ENCODE results near the gene PRKAG2. TPM values are rescaled to one million over a fixed set of nuclear protein-coding genes. Genes with fewer than 3 reads are reported as not detected.

The PRKAG2 gene
- total RNA-seq, 1 donor from 2014 or later: 13.5 TPM

GRCh38 chr7:151694441-151694827 lies 182.5 kb downstream of the PRKAG2 start:
- H3K4me3 Mint-ChIP-seq (ENCODE audit: unreplicated experiment): no peak overlapping the region
- H3K27ac Mint-ChIP-seq (ENCODE audit: unreplicated experiment): no peak overlapping the region

GRCh38 chr7:151693140-151693539 lies 183.8 kb downstream of the PRKAG2 start:
- H3K36me3 Mint-ChIP-seq (ENCODE audit: unreplicated experiment): no peaks in the 10 kb centered on the region
- TF ChIP-seq CTCF (IDR thresholded peaks at IDR 0.05): no peak
- H3K4me3 Mint-ChIP-seq (ENCODE audit: unreplicated experiment): no peak overlapping the region
- H3K4me1 Mint-ChIP-seq (ENCODE audit: unreplicated experiment): peaks cover 54% of the 10 kb centered on the region
- no peaks in the 10 kb centered on the region for H3K9me3 Mint-ChIP-seq (ENCODE audit: unreplicated experiment)
- DNase-seq (ENCODE audit: extremely low spot score, unreplicated experiment): no peak
- H3K27ac Mint-ChIP-seq (ENCODE audit: unreplicated experiment): no peak overlapping the region
- H3K27me3 Mint-ChIP-seq (ENCODE audit: unreplicated experiment): no peaks in the 10 kb centered on the region

More at GRCh38 chr7:151694441-151694827, 182.5 kb downstream of the PRKAG2 start:
- peaks cover 59% of the 10 kb centered on the region for H3K4me1 Mint-ChIP-seq (ENCODE audit: unreplicated experiment)
- TF ChIP-seq CTCF (IDR thresholded peaks at IDR 0.05): no peak
- H3K36me3 Mint-ChIP-seq (ENCODE audit: unreplicated experiment): no peaks in the 10 kb centered on the region
- no peaks in the 10 kb centered on the region for H3K27me3 Mint-ChIP-seq (ENCODE audit: unreplicated experiment)
- H3K9me3 Mint-ChIP-seq (ENCODE audit: unreplicated experiment): no peaks in the 10 kb centered on the region
- DNase-seq (ENCODE audit: extremely low spot score, unreplicated experiment): no peak

- Mint-ChIP-seq H3K4me1 (ENCODE audit: unreplicated experiment) (peaks cover 58% of the 10 kb centered on the region), H3K9me3 (ENCODE audit: unreplicated experiment) (no peaks in the 10 kb centered on the region), H3K4me3 (ENCODE audit: unreplicated experiment) (no peak overlapping the region), H3K27me3 (ENCODE audit: unreplicated experiment) (no peaks in the 10 kb centered on the region), H3K36me3 (ENCODE audit: unreplicated experiment) (no peaks in the 10 kb centered on the region), H3K27ac (ENCODE audit: unreplicated experiment) (no peak overlapping the region)
- DNase-seq (ENCODE audit: extremely low spot score, unreplicated experiment): no peak
- TF ChIP-seq CTCF (IDR thresholded peaks at IDR 0.05): no peak
Observed at GRCh38 chr7:151692721-151693120, 184.2 kb downstream of the PRKAG2 start.

- Mint-ChIP-seq H3K4me1 (ENCODE audit: unreplicated experiment) (peaks cover 59% of the 10 kb centered on the region), H3K4me3 (ENCODE audit: unreplicated experiment) (no peak overlapping the region), H3K9me3 (ENCODE audit: unreplicated experiment) (no peaks in the 10 kb centered on the region), H3K36me3 (ENCODE audit: unreplicated experiment) (no peaks in the 10 kb centered on the region), H3K27me3 (ENCODE audit: unreplicated experiment) (no peaks in the 10 kb centered on the region), H3K27ac (ENCODE audit: unreplicated experiment) (no peak overlapping the region)
- no peak for DNase-seq (ENCODE audit: extremely low spot score, unreplicated experiment)
- no peak for TF ChIP-seq CTCF (IDR thresholded peaks at IDR 0.05)
Observed at GRCh38 chr7:151691449-151691848, 185.5 kb downstream of the PRKAG2 start.

- Mint-ChIP-seq H3K27me3 (ENCODE audit: unreplicated experiment) (no peaks in the 10 kb centered on the region), H3K9me3 (ENCODE audit: unreplicated experiment) (no peaks in the 10 kb centered on the region), H3K36me3 (ENCODE audit: unreplicated experiment) (no peaks in the 10 kb centered on the region), H3K27ac (ENCODE audit: unreplicated experiment) (no peak overlapping the region), H3K4me1 (ENCODE audit: unreplicated experiment) (peaks cover 55% of the 10 kb centered on the region), H3K4me3 (ENCODE audit: unreplicated experiment) (no peak overlapping the region)
- no peak for TF ChIP-seq CTCF (IDR thresholded peaks at IDR 0.05)
- no peak for DNase-seq (ENCODE audit: extremely low spot score, unreplicated experiment)
Observed at GRCh38 chr7:151690606-151691005, 186.3 kb downstream of the PRKAG2 start.
